Stimulated activated CD8-positive, alpha-beta memory T cell treated with anti-CD3 and anti-CD28 coated beads, Interleukin-4, amount 100 ng/mL, for 24 hours (primary cell): ENCODE results near the gene GANAB.
A peak's percentile ranks its signal among the peaks of the same experiment; 100 is the strongest.
"Not testable (repeated sequence)": the region's sequence is repeated elsewhere in the genome, so short reads cannot be mapped to it uniquely, and the experiment has no call there.

Experiments used
- DNase-seq: peaks from one replicate; pipeline ENCODE4 v3.0.0-alpha.2; 2020; ENCODE audit warnings: low read depth

GANAB gene

DNA sequence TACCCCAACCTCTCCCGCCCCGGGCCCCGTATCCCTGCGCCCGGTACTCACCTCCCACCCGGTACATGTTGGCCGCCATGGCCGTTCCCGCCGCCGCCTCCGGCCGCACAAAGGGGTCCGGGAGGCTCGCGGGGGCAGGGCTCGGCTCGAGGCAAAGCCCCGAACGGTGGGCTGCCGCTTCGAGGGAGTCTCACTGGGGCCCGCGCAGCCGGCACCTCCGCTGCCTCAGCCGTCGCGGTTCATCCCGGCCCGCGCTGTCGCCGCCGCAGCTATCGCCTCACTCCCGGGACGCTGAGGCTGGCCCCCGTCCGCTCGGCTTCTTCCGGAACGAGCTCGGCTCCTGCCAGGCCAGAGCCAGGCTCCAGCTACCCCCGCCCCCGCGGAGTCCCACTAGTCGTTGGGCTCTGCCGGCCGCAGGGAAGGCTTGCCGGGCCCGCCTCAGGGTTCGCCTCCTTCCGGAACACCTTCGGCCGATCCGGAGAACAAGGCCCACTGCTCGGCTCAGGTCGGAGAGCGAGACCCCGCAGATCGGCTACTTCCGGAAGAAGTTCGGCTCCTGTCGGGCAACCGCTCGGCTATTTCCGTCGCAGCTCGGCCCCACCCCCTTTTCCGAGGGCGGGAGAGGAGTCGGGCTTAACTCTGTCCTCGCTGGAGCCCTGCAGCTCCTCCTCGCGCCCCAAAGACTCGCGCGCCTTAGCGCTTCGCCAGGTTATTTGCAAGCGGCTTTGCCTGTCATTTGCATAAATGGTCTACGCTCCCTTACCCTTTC, 44.9 kb downstream of the GANAB start, which contains the start of gene MTA2:
Gene MTA2, minus strand, starts transcription at position 494 of the 769 bp plus-strand sequence. Its CDS starts 415 bp downstream, at position 79.
- DNase-seq, result peak; percentile 99

GRCh38 chr11:62601122-62601371, 45.4 kb downstream of the GANAB start:
- DNase-seq, result peak; percentile 45

- DNase-seq, result no peak
Measured at GRCh38 chr11:62600367-62601121, 45.9 kb downstream of the GANAB start.

DNA sequence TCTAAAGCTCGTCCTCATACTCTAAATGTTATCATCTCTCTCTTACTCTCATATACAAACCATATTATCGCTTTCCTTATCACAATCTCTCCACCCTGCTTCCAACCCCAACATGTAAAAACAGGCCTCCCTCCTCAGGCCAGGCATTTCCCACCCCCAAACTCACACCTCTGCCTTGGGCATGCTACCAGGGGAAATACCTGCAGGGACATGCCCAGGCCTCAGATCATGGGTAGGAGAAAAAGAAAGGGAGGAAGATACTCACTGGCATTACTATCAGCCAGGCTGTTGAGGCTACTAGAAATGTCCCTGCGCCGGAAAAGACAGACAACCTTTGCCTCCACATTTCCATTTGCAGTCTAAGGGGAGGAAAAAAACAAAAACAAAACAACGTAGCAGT, 46.5 kb downstream of the GANAB start:
- no peak for DNase-seq

GRCh38 chr11:62599069-62599696, 47.2 kb downstream of the GANAB start:
- DNase-seq, result peak; percentile 92

DNA sequence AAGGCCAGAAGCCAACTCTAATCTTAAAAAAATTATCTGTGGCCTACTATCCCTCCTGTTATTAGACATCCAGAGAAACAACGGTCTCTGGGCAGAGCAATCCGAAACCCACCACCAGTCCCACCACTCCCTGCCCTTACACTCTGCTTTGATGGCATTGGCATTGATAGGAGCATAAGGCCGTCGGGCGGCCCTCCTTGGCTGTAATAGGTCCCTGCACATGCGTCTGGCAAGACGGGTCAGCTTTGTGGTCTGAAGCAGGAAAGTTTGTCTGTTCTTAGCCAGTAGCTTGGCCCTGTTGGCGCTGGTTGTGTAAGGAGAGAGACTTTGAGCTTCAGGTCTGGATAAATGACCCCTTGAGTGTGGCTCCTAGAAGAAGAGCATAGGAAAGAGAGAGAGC, 51.3 kb downstream of the GANAB start:
- DNase-seq, result no peak

DNA sequence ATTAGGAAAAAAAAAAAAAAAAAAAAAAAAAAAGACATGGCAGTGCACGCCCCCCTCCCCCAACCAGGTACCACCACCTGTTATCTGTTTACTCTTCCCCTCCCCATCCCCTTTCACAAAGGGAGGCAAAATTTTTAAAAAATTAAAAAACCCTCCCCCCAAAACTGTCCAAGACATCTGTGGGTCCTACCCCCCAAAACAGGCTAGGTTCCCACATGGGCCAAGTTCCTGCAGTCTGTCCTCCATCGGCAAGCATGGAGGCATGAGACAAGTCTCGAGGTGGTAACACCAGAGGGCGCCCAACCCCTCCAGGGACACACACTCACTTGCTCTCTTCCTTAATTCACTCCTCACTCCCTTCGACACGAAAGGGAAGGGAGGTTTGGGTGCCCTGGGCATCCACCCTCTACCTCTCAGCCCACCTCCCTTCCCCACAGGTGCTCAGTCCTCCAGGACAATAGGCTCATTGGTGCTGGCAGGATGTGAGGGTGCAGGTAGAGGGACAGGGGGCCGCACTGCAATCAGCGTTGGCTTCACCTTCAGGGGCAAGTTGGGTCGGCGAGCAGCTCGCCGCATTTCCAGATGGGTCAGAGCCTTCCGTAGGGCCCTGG, 52.9 kb downstream of the GANAB start:
- peak; percentile 62 for DNase-seq

GRCh38 chr11:62592989-62593421, 53.4 kb downstream of the GANAB start:
- DNase-seq, result no peak

DNA sequence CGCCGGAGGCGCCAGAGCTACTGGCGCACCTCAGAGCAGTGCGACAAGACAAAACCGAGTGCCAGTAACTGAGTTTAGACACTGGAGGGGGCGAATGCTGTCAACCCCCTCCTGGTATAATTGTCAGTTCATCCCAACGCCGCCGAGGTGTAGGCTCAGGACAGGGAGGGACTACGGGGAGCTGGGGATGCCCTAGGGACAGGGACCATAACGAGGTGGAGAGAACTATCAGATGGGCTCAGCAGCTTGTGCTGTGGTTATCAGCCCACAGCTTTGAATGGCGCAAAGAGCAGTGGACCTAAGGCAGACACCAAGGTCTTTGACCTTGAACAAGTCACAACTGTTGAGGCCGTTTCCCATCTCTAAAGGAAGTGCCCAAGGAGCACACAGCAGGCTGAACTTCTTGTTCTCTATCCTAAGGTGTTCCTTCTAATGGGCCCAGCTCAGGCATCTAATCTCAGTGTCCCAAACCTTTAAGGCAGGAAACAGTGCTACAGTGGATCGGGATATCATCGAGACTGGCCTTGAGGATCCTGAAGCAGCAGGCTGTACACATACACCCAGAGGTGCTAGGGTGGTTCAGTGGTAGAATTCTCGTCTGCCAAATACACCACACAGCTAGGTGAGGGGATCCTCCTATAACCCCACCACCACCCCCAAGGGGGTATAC, 54.1 kb downstream of the GANAB start:
- no peak for DNase-seq

- peak; percentile 90 for DNase-seq
Measured at GRCh38 chr11:62591448-62592145, 54.8 kb downstream of the GANAB start, which contains the start of gene TUT1. TSS of gene TUT1 (minus strand) at chr11:62591523. CDS start at chr11:62591485, 38 bp downstream.

GRCh38 chr11:62588966-62589637, 57.3 kb downstream of the GANAB start:
- DNase-seq, result no peak

GRCh38 chr11:62585356-62585755, 61.1 kb downstream of the GANAB start:
- not testable (repeated sequence) for DNase-seq

DNA sequence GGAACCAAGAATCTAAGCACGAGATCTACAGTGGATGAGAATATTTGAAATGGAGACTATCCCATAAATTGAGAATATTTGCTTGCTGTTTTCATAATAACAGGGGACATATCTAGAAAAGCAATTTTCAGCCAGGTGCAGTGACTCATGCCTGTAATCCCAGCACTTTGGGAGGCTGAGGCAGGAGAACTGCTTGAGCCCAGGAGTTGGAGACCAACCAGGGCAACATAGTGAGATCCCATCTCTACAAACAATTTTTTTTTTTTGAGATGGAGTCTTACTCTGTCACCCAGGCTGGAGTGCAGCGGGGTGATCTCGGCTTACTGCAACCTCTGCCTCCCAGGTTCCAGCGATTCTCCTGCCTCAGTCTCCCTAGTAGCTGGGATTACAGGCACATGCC, 64.7 kb downstream of the GANAB start:
- not testable (repeated sequence) for DNase-seq

- no peak for DNase-seq
Measured at GRCh38 chr11:62580959-62581715, 65.3 kb downstream of the GANAB start.

- no peak for DNase-seq
Measured at GRCh38 chr11:62579252-62579651, 67.2 kb downstream of the GANAB start.

DNA sequence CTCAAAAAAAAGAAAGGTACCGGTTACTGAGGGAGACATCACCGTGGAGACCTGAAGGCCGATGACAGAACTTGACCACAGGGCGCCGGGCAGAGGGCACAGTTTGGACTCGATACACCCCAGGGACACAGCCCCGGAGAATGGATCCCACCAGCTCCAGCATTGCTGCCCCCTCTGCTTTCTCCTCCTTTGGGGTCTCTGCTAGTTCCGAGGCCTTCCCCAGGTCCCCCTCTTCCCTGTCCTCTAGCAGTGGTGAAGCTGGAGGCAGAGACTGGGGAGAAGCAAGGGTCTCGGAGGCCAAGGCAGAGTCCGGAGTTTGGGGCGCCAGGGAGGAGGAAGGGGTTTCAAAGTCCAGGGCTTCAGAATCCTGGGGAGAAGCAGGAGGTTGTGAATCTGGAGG, 67.9 kb downstream of the GANAB start:
- DNase-seq, result no peak

GRCh38 chr11:62577046-62577714, 69.2 kb downstream of the GANAB start:
- DNase-seq, result no peak

GRCh38 chr11:62575837-62576236, 70.6 kb downstream of the GANAB start:
- DNase-seq, result no peak

- DNase-seq, result no peak
Measured at GRCh38 chr11:62575156-62575555, 71.3 kb downstream of the GANAB start.
